AG09309 (cell line): ENCODE data around the gene TLR6.
"Not testable (repeated sequence)": the region's sequence is repeated elsewhere in the genome, so short reads cannot be mapped to it uniquely, and the experiment has no call there.

Experiments used
- DNase-seq: peaks from one replicate; pipeline ENCODE4 v3.0.0-alpha.2; 2010; ENCODE audit warnings: low read depth
- H3K4me3 ChIP-seq: 2 replicates; pipeline ENCODE4 v1.5.1; 2011; ENCODE audit warnings: mild to moderate bottlenecking, low read depth, low read length, moderate library complexity; ENCODE audit not compliant: control insufficient read depth
- TF ChIP-seq, protein P1 (sequence below): IDR thresholded peaks from 2 replicates; pipeline ENCODE4 v1.5.1; 2011; ENCODE audit warnings: mild to moderate bottlenecking, low read depth, low read length, inconsistent platforms; ENCODE audit not compliant: insufficient read depth, control insufficient read depth; ENCODE audit errors: missing control alignments

TLR6 gene

DNA sequence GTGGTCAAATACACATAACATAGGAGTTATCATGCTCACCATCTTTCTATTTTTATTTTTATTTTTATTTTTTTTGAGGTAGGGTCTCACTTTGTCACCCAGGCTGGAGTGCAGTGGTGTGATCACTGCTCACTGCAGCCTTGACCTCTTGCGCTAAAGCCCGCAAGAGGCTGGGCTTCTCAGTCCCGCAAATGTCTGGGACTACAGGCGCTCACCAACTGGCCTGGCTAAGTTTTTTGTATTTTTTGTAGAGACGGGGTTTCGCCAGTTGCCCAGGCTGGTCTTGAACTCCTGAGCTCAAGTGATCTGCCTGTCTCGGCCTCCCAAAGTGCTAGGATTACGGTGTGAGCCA lies 73.5 kb downstream of the TLR6 start:
- DNase-seq: no peak
- TF ChIP-seq, protein P1, sequence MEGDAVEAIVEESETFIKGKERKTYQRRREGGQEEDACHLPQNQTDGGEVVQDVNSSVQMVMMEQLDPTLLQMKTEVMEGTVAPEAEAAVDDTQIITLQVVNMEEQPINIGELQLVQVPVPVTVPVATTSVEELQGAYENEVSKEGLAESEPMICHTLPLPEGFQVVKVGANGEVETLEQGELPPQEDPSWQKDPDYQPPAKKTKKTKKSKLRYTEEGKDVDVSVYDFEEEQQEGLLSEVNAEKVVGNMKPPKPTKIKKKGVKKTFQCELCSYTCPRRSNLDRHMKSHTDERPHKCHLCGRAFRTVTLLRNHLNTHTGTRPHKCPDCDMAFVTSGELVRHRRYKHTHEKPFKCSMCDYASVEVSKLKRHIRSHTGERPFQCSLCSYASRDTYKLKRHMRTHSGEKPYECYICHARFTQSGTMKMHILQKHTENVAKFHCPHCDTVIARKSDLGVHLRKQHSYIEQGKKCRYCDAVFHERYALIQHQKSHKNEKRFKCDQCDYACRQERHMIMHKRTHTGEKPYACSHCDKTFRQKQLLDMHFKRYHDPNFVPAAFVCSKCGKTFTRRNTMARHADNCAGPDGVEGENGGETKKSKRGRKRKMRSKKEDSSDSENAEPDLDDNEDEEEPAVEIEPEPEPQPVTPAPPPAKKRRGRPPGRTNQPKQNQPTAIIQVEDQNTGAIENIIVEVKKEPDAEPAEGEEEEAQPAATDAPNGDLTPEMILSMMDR: no peak
- H3K4me3 ChIP-seq: no peak overlapping the region

DNA sequence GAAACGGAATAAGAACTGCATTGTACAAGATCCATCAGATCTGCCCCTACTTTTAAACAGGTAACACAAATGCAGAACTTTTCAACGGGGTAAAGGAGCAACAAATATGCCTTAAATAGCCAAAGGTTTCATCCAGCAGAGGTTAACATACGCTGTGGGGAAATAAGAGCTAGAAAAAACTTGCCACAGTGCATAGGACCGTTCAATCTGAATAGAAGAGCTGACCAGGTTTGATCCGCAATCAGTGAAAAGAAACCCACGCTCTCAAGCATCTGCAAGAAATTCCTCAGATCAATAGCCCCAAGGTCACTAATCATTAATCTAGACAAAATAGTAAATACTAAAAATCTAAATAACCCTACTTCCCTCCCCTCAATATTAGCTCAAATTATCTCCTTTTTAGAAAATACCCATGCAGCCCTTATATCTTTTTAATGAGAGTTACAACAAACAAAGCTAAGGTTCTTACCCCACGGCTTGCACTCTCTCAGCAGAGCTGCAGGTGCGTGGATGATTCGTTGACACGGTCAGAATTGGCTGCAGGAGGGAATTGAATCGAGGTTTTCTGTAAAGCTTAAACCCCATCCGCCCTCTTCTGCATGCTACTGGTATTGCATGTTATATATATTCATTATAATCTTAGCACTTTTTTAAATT lies 74.0 kb downstream of the TLR6 start, which contains the start of gene TLR10:
Gene TLR10, minus strand, starts transcription at position 539 of the 657 bp plus-strand sequence. CDS start 7,400 bp downstream, outside the sequence.
- DNase-seq: no peak
- TF ChIP-seq, protein P1: peak; percentile 67
- no peak within 1 kb of the TSS for H3K4me3 ChIP-seq

DNA sequence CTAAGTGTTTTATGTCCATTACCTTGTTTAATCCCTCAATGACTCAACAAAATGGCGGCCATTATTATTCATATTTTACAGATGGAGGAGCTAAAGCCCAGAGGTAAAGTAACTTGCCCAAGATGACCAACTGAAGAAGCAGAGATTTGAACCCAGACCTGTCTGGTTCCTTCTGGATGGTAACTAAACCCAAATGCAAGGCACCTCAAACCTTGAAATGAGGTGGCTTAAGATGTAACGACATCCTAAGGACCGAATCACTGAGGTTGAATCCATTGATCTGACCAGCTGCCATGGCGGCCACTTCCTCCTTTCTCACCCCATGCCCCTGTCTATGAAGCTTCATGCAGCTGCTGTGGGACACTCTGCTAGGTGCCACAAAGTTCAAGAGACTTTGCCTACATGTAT lies 74.8 kb downstream of the TLR6 start:
- no peak overlapping the region for H3K4me3 ChIP-seq
- TF ChIP-seq, protein P1: no peak
- DNase-seq: no peak

DNA sequence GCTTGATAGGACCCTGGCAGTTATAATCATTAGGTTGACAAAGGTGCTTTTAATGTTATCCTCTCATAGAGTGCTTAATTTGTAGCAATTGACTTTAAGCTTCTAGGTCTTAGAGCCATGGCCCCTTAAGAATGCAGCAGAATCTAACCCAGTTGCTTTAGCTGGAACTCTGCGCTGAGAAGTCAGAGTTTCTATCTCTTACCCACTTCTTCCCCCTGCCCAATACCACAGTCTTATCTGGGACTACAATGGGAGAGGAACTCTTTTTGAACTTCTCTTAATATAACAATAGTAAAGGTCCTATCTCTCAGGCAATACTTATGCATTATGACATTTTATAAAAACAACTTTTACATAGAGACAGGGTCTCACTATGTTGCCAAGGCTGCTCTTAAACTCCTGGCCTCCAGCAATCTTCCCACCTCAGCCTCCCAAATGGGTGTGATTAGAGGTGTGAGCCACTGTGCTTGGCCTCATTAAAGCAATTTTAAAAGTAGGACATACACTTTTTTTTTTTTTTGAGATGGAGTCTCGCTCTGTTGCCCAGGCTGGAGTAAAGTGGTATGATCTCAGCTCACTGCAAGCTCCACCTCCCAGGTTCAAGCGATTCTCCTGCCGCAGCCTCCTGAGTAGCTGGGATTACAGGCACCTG lies 75.7 kb downstream of the TLR6 start:
- TF ChIP-seq, protein P1: no peak
- H3K4me3 ChIP-seq: no peak overlapping the region
- DNase-seq: no peak

DNA sequence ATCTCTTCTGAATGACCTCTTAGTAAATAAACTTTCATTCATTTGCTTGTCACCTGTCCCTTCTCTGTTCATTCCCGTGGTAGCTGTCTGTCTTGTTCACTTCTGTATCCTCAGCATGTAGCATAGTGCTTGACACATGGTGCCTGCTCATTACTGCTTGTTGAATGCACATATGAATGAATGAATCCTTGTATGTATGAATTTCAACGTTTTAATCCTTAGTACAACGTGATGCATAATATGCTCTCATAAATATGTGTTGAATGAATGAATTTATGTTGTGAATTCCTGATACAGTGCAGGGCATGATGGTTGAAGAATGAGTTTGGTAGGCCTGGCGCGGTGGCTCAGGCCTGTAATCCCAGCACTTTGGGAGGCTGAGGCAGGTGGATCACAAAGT lies 76.8 kb downstream of the TLR6 start:
- no peak for DNase-seq
- TF ChIP-seq, protein P1: no peak
- H3K4me3 ChIP-seq: no peak overlapping the region

DNA sequence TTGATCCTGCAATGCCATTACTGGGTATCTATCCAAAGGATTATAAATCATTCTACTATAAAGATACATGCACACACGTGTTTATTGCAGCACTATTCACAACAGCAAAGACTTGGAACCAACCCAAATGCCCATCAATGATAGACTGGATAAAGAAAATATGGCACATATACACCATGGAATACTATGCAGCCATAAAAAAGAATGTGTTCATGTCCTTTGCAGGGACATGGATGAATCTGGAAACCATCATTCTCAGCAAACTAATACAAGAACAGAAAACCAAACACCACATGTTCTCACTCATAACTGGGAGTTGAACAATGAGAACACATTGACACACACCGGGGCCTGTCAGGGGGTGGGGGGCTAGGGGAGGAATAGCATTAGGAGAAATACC lies 78.7 kb downstream of the TLR6 start:
- not testable (repeated sequence) for DNase-seq, H3K4me3 ChIP-seq

DNA sequence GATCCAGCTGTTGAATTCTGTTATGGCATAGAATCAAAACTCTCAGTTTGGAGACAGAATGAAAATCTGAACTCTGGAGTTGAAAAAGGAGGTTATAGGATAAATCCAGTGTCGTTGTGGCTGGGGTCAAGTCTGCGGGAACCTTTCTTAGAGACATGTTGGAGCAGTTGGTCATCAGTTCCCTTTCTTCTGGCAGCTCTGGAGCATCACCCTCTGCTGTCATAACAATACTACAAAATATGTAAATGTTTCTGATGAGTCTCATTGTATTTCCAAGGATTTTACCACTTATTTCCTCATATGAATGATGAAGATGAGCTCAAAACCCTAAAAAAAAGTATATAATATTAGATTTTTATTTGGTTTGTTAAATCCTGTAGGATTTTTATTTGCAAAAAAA lies 81.3 kb downstream of the TLR6 start:
- TF ChIP-seq, protein P1: no peak
- no peak overlapping the region for H3K4me3 ChIP-seq
- no peak for DNase-seq
